ENCODE results near the gene MAGI2. TPM values are rescaled to one million over a fixed set of nuclear protein-coding genes. Genes with fewer than 3 reads are reported as not detected.

MAGI2 gene
- total and polyA plus RNA-seq, 9 donors = 7.1 to 20.4 (median 18.7) TPM

DNA sequence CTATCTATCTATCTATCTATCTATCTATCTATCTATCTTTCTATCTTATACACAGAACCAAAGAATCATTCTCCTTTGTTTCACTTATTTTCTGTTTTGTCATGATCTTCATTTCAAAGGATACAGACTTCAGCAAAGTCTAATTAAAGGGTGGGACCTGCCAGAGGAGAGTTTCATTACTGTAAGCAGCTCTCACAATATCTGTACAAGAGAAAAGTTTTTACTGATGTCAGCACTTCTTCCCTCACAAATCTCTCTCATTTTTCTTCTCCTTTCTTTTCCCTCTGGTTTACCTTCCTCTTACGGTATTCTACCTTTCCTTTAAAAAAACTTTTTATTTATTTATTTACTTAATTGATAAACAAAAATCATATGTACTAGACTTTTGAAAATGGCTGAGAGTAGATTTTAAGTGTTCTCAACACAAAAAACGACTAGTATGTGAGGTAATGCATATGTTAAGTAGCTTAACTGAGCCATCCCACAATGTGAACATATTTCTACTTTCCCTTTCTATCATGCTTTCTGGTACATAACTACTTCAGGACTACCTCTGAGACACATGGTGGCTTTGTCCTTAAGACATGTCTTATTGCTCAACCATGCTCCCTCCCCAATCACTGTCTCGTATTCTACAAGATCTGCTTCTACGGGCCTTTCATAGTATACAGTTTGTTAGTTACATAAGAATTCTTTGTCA is 955.6 kb downstream of the MAGI2 start:
- no peak for DNase-seq
- Histone ChIP-seq H3K36me3 (no peaks in the 10 kb centered on the region), H3K4me3 (no peak overlapping the region), H3K27ac (no peak overlapping the region), H3K27me3 (no peaks in the 10 kb centered on the region), H3K9me3 (no peaks in the 10 kb centered on the region), H3K4me1 (ENCODE audit: insufficient read depth) (no peaks in the 10 kb centered on the region)
- WGBS, 3 donors = 88 to 92% (median 91%) methylated on average over 4 of the region's 4 CpGs
- TF ChIP-seq POLR2A (IDR thresholded peaks at IDR 0.05) (no peak), EP300 (IDR thresholded peaks at IDR 0.05) (no peak)
- TF ChIP-seq, protein P1, sequence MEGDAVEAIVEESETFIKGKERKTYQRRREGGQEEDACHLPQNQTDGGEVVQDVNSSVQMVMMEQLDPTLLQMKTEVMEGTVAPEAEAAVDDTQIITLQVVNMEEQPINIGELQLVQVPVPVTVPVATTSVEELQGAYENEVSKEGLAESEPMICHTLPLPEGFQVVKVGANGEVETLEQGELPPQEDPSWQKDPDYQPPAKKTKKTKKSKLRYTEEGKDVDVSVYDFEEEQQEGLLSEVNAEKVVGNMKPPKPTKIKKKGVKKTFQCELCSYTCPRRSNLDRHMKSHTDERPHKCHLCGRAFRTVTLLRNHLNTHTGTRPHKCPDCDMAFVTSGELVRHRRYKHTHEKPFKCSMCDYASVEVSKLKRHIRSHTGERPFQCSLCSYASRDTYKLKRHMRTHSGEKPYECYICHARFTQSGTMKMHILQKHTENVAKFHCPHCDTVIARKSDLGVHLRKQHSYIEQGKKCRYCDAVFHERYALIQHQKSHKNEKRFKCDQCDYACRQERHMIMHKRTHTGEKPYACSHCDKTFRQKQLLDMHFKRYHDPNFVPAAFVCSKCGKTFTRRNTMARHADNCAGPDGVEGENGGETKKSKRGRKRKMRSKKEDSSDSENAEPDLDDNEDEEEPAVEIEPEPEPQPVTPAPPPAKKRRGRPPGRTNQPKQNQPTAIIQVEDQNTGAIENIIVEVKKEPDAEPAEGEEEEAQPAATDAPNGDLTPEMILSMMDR (IDR thresholded peaks at IDR 0.05) = no peak
- intact Hi-C loops (cut with DNase I) = no loop called here

DNA sequence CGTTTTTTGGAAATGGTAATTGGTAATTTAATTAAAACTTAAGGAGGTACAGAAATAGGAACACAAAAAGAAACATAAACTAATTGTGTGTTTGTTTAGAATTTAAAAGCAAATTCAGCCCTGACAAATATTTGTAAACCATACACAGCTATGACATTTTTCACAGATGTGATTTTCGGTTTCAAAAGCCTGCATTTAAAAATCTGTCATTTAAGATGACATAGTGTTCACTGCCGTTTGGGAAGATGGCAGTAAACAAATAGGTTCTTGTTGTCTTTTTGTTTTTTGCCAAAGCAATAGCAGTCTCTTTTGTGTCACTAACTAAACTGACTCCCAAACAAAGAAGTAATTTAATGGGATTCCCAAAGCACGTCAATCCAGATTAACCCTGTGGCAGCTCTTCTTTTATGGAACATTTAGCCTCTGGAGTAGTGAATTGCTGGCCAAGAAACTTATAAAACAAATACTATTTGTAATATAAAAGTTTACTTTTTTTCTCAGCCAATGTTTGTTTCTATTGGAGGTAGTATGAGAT is 957.3 kb downstream of the MAGI2 start:
- H3K4me1 ChIP-seq (ENCODE audit: insufficient read depth) = no peaks in the 10 kb centered on the region
- H3K9me3 ChIP-seq = no peaks in the 10 kb centered on the region
- H3K27ac ChIP-seq = no peak overlapping the region
- no peaks in the 10 kb centered on the region for H3K27me3 ChIP-seq
- DNase-seq = no peak
- no peaks in the 10 kb centered on the region for H3K36me3 ChIP-seq
- H3K4me3 ChIP-seq = no peak overlapping the region
- WGBS, 3 donors = 22 to 55% (median 39%) methylated on average over 4 of the region's 4 CpGs
- TF ChIP-seq EP300 (IDR thresholded peaks at IDR 0.05) (no peak), POLR2A (IDR thresholded peaks at IDR 0.05) (no peak)
- TF ChIP-seq, protein P1 (IDR thresholded peaks at IDR 0.05) = no peak
- intact Hi-C loops (cut with DNase I) = no loop called here

DNA sequence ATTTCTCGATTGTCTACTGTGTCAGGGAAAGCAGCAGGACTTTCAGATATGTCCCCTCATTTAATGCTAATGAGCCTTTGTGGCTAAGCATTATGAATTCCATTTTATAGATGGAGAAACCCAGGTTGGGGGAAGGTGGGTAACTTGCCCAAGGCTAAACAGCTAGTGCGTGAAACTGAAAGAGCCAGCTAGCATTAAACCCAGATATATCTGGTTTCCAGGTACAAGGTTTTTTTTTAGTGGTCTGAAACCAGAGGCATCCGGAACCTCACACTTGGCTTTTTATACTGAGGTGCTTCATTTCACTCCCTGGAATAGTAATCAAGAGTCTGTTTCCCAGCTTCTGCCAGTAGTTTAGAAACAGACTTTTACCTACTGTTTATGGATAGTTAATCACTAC is 960.1 kb downstream of the MAGI2 start:
- Histone ChIP-seq H3K4me3 (no peak overlapping the region), H3K4me1 (ENCODE audit: insufficient read depth) (no peaks in the 10 kb centered on the region), H3K9me3 (no peaks in the 10 kb centered on the region), H3K27ac (no peak overlapping the region), H3K36me3 (no peaks in the 10 kb centered on the region), H3K27me3 (no peaks in the 10 kb centered on the region)
- TF ChIP-seq EP300 (IDR thresholded peaks at IDR 0.05) (no peak), POLR2A (IDR thresholded peaks at IDR 0.05) (no peak)
- TF ChIP-seq, protein P1 (IDR thresholded peaks at IDR 0.05) = no peak
- no peak for DNase-seq
- intact Hi-C loops (cut with DNase I) = no loop called here
- 57 to 76% (median 60%) methylated on average over 3 of the region's 3 CpGs for WGBS, 3 donors

DNA sequence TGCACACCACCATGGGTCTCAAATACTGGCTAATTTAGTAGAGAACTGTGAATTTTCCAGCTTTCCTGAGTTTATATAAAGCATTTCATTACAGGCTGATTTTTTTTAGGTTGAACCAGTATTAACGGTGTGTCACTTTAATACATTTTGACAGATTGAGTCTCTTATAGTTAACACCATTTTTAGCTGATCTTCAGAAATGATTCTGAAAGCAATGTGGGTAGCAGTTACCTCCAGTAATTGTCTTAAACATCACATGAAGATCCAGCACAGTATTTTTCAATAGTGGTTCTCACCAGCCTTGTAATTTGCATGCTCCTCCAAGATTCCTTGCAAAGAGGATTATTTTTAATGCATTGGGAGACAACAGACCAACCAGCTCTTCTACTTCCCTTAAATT is 961.3 kb downstream of the MAGI2 start:
- H3K27ac ChIP-seq = no peak overlapping the region
- DNase-seq = no peak
- WGBS, 3 donors = 91 to 95% (median 93%) methylated on average over 1 of the region's 1 CpG
- H3K9me3 ChIP-seq = no peaks in the 10 kb centered on the region
- TF ChIP-seq POLR2A (IDR thresholded peaks at IDR 0.05) (no peak), EP300 (IDR thresholded peaks at IDR 0.05) (no peak)
- TF ChIP-seq, protein P1 (IDR thresholded peaks at IDR 0.05) = no peak
- H3K27me3 ChIP-seq = no peaks in the 10 kb centered on the region
- no peaks in the 10 kb centered on the region for H3K4me1 ChIP-seq (ENCODE audit: insufficient read depth)
- no peak overlapping the region for H3K4me3 ChIP-seq
- intact Hi-C loops (cut with DNase I) = no loop called here
- no peaks in the 10 kb centered on the region for H3K36me3 ChIP-seq

Measured in ovary (tissue), 9 donors.